BE2C (cell line): ENCODE measurements around the gene RAB39A.

ENCODE experiments used
- DNase-seq: peaks from one replicate; pipeline ENCODE4 v3.0.0-alpha.2; 2020
- H3K27me3 ChIP-seq: fragments of 250-450 bp; sonication (Bioruptor Pico); 2 replicates; pipeline ENCODE4 v1.5.1; 2020; ENCODE audit warnings: mild to moderate bottlenecking
- H3K36me3 ChIP-seq: fragments of 250-450 bp; sonication (Bioruptor Pico); 2 replicates; pipeline ENCODE4 v1.5.1; 2020; ENCODE audit warnings: mild to moderate bottlenecking
- H3K4me1 ChIP-seq: fragments of 250-450 bp; sonication (Bioruptor Pico); 2 replicates; pipeline ENCODE4 v1.5.1; 2020
- H3K4me3 ChIP-seq: 2 replicates; pipeline ENCODE4 v1.5.1; 2011; ENCODE audit warnings: low read depth, low read length
- H3K9me3 ChIP-seq: fragments of 250-450 bp; sonication (Bioruptor Pico); 2 replicates; pipeline ENCODE4 v1.5.1; 2020
- CTCF ChIP-seq: IDR thresholded peaks from 2 replicates; pipeline ENCODE4 v1.5.1; 2012; ENCODE audit warnings: mild to moderate bottlenecking, low read depth, low read length

RAB39A gene

GRCh38 chr11:107996006-107996776 lies 67.9 kb downstream of the RAB39A start:
- DNase-seq, result no peak
- TF ChIP-seq CTCF, result no peak
- Histone ChIP-seq H3K4me1 (no peaks in the 10 kb centered on the region), H3K4me3 (no peak overlapping the region), H3K27me3 (no peaks in the 10 kb centered on the region), H3K9me3 (no peaks in the 10 kb centered on the region), H3K36me3 (no peaks in the 10 kb centered on the region)

GRCh38 chr11:107998761-107999160 lies 70.5 kb downstream of the RAB39A start:
- H3K4me1 ChIP-seq, result no peaks in the 10 kb centered on the region
- H3K9me3 ChIP-seq, result no peaks in the 10 kb centered on the region
- H3K4me3 ChIP-seq, result no peak overlapping the region
- no peaks in the 10 kb centered on the region for H3K27me3 ChIP-seq
- DNase-seq, result no peak
- H3K36me3 ChIP-seq, result no peaks in the 10 kb centered on the region
- no peak for TF ChIP-seq CTCF

GRCh38 chr11:107999759-108000455 lies 71.7 kb downstream of the RAB39A start:
- Histone ChIP-seq H3K9me3 (no peaks in the 10 kb centered on the region), H3K36me3 (no peaks in the 10 kb centered on the region), H3K4me3 (no peak overlapping the region), H3K4me1 (no peaks in the 10 kb centered on the region), H3K27me3 (no peaks in the 10 kb centered on the region)
- DNase-seq, result peak; percentile 62
- TF ChIP-seq CTCF, result peak; percentile 82

GRCh38 chr11:108002476-108002875 lies 74.2 kb downstream of the RAB39A start:
- no peak overlapping the region for H3K4me3 ChIP-seq
- no peaks in the 10 kb centered on the region for H3K4me1 ChIP-seq
- DNase-seq, result no peak
- no peaks in the 10 kb centered on the region for H3K36me3 ChIP-seq
- no peak for TF ChIP-seq CTCF
- no peaks in the 10 kb centered on the region for H3K9me3 ChIP-seq
- H3K27me3 ChIP-seq, result no peaks in the 10 kb centered on the region

- no peak for DNase-seq
- Histone ChIP-seq H3K9me3 (no peaks in the 10 kb centered on the region), H3K27me3 (no peaks in the 10 kb centered on the region), H3K4me1 (no peaks in the 10 kb centered on the region), H3K36me3 (no peaks in the 10 kb centered on the region), H3K4me3 (no peak overlapping the region)
- TF ChIP-seq CTCF, result no peak
Observed at GRCh38 chr11:108003623-108004022, 75.4 kb downstream of the RAB39A start.

- no peak for TF ChIP-seq CTCF
- no peaks in the 10 kb centered on the region for H3K27me3 ChIP-seq
- no peak for DNase-seq
- peaks cover 3% of the 10 kb centered on the region; the same call in 1 of the 2 replicates for H3K36me3 ChIP-seq
- H3K4me3 ChIP-seq, result no peak overlapping the region
- H3K9me3 ChIP-seq, result no peaks in the 10 kb centered on the region
- no peaks in the 10 kb centered on the region for H3K4me1 ChIP-seq
Observed at GRCh38 chr11:108007819-108008218, 79.6 kb downstream of the RAB39A start.
